SHP77 (cell line): ENCODE data around the gene CTBP1.

Source experiments
- DNase-seq, 2 experiments: peaks; one replicate each; lab custom pipeline; 2025; lab: John Stamatoyannopoulos, UW

Gene CTBP1

DNA sequence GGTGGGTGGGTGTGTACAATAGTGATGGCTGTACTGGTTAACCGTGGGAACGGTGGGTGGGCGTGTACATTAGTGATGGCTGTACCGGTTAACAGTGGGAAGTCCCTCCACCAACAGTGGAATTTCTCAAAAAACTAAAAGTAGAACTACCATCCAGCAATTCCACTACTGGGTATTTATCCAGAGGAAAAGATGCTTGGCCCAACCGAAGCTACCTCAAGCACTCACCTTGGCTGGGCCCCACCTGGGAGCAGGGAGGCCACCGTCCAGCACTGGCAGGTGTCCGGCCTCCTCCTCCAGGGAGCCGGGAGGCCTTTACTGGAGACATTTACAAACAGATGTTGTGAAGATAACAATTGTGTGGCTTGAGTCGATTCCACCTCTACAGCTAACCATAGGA lies 34.8 kb upstream of the CTBP1 start:
- DNase-seq = no peak

DNA sequence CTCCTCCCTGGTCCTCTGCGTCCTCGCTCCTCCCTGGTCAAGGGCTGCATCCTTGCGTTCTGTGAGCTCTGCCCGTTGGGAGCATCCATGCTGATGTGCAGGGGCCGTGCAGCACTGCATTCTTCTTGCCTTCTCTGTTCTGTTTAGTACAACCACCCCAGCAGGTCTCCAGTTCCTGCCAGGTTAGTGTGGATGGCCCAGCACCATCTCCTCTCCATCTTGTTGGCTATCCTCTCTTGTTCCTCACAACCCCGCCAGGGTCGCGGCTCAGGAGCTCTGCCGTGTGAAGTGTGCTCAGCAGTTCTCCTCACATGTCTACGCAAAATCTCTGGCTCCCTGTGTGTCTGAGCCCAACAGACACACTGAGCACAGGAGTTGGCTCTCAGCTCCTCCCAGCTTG lies 30.3 kb upstream of the CTBP1 start:
- DNase-seq = no peak

DNA sequence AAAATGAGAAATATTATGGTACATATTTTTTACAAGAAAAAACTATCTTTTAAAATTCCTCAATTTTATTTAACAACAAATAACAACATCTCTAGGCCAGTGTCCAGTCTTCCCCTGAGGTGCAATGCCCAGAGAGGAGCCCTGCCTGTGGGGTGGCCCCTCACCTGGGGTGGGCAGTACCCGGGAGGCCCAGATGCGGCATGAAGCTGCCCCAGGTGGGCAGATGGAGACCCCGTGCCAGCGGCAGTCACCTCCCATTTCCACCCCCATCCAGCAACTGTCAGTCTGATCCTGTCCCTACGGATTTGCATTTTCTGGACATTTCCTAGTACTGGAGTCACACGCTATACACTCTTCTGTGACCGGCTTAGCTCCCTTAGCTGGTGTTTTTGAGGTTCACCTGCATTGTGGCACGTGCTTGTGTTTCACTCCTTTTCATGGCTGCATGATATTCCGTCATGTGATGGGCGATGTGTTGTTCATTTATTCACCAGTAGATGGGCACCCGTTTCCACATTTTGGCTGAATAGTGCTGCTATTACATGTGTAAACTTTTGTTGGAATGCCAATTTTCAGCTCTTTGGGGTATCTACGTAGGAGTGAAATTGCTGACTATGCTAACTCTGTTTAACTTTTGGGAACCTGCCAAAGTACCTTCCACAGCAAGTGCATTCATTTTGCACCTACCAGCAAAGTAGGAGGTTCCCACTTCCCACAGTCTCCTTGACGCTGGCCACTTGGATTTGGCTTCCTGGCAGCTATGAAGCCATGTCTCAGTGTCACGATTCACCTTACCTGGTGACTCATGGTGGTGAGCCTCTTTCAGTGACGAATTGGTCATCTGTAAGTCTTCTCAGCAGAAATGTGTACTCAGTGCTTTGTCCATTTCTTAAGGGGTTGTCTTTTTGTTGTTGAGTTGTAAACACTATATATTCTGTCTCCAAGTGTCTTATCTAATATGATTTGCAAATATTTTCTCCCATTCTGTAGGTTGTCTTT lies 29.0 kb upstream of the CTBP1 start:
- no peak for DNase-seq

DNA sequence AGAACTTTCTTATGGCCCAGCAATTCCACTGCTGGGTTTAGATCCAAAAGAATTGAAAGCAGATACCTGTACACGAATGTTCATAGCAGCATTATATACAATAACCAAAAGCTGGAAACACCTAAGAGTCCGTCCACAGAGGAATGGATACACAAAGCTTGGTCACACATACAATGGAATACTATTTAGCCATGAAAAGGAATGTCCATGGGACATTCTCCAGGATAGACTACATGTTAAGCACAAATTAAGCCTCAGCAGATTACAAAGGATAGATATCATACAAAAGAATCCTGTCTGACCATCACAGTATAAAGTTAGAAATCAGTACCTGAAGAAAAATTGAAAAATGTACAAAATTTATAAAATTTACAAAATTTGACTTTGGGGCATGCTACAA lies 28.1 kb upstream of the CTBP1 start:
- no peak for DNase-seq

DNA sequence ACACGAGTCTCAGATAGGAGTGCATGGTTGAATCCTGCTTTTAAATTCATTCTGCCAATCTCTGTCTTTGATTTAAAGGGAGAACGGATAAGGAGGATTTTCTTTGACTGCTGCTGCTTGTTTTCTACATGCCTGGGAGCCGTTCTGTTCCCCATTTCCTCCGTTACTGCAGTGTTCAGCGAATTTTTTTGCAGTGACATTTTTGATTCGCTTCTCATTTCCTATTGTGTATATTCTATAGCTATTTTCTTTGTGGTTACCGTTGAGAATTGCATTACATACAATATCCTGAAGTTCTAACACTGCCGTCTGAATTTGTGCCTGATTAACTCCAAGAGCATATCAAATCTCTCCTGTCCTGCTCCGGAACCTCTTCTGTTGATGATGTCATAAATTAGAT lies 25.9 kb upstream of the CTBP1 start:
- DNase-seq = no peak

DNA sequence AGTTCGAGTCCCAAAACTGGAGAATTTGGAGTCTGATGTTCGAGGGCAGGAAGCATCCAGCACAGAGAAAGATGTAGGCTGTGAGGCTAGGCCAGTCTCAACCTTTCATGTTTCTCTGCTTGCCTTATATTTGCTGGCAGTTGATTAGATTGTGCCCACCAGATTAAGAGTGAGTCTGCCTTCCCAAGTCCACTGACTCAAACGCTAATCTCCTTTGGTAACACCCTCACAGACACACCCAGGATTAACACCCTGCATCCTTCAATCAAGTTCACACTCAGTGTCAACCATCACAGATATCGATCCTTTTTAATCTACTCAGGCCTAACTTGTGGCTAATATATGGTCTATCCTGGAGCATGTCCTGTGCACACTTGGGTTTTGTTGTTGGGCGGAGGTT lies 22.8 kb upstream of the CTBP1 start:
- no peak for DNase-seq

DNA sequence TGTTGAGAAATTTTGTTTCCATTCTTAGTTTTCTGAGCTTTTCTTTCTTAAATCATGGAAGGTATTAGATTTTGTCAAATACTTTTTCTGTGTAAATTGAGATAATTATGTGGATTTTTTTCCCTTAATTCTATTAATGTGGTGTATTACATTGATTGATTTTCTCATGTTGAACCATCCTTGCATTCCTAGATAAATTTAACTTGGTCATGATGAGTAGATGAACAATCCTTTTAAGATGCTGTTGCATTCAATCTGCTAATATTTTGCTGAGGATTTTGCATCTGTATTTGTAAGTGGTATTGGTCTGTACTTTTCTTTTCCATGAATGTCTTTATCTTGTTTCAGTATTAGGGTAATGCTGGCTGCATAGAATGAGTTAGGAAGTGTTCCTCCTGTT lies 20.3 kb upstream of the CTBP1 start:
- DNase-seq = no peak

DNA sequence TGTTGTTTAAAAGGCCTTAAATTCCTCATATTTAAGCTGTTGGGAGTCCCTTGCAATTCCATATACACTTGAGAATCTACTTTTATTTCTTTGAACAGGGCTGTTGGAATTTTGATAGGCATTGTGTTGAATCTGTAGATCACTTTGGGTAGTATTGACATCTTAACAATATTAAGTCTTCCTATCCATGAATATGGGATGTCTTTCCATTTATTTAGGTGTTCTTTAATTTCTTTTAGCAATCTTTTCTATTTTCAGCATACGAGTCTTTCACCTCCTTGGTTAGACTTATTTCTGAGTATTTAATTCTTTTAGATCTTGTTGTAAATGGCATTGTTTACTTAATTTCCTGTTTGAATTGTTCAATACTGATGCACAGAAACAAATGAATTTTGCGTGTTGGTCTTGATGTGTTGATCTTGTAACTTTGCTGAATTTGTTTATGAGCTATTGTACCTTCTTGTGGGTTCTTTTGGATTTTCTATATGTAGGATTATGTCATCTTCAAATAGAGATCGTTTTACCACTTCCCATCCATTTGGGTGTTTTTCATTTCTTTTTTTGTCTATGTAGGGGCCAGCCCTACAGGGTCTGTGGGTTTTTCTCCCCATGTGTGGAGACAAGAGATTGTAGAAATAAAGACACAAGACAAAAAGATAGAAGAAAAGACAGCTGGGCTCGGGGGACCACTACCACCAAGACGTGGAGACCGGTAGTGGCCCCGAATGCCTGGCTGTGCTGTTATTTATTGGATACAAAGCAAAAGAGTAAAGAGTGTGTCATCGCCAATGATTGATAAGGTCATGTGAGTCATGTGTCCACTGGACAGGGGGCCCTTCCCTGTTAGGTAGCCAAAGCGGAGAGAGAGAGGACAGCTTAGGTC lies 18.2 kb upstream of the CTBP1 start:
- DNase-seq = no peak

DNA sequence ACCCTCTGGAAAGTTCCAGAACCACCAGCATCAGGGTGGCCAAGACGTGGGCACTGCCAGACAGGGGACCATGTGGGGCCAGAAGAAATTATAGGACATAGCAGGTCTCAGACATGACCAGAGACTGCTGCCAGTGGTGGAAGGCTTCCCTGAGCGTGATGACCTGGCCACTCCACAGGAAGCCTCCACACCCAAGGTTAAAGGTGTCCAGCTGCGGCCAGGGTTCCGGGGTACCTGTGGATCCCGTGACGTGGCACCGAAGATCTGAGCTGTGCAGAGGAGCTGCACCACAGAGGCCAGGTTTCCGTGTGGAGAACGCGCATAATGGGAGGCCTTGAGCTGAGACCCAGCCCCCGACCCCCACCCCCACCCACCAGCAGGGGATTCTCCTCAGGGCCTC lies 16.4 kb upstream of the CTBP1 start:
- no peak for DNase-seq

DNA sequence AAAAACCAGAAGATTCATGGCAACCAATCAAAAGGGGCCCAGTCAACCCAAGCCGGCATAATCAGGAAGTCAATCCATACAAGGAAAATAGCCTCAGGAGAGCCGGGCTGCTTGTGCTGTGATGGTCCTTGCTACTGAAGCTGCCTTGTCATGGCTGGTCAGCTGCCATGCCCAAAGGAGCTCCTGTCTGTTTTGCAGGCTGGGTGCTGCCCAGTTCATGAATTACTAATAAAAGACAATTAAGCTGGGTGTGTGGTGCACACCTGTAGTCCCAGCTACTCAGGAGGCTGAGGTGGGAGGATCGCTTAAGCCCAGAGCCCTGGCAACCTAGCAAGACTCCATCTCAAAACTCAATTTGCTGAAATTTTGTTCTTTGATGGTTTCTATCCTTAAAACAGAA lies 16.0 kb upstream of the CTBP1 start:
- DNase-seq = no peak

DNA sequence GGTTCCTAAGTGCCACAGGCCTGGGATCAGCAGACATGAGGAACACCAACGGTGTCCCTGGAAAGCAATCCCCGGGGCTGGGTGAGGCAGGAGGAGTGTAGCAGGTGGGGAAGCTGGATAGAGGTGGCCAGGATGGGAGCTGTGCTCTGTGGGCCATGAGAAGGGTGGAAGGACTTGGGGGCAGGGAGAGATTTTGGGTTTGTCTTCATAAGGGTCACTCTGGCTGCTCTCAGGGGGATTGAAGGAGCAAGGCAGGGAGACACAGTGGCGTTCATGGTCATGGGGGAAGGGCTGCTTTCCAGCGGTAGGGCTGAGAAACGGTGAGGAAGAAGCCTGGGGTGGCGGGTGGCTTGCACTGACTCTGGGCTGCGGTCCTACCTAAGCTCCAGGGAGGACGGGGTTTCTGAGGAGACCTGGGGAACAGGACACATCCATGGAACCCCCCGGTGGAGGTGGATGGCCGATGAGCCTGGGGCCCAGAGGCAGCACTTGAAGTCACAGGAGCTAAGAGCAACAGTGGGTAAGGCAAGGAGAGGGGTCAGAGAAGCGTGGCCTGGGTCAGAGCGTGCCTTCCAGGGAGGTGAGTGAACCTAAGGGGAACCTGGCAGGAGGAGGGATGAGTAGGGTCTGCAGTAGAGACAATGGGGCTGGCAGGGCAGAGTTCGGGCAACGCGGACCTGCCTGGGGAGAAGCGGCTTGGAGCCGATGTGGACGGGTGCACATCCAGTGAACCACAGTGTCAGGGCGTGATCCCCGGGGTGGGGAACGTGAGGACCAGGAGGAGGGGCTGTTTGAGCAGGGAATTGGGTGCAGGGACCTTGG lies 12.4 kb upstream of the CTBP1 start:
- DNase-seq = no peak

DNA sequence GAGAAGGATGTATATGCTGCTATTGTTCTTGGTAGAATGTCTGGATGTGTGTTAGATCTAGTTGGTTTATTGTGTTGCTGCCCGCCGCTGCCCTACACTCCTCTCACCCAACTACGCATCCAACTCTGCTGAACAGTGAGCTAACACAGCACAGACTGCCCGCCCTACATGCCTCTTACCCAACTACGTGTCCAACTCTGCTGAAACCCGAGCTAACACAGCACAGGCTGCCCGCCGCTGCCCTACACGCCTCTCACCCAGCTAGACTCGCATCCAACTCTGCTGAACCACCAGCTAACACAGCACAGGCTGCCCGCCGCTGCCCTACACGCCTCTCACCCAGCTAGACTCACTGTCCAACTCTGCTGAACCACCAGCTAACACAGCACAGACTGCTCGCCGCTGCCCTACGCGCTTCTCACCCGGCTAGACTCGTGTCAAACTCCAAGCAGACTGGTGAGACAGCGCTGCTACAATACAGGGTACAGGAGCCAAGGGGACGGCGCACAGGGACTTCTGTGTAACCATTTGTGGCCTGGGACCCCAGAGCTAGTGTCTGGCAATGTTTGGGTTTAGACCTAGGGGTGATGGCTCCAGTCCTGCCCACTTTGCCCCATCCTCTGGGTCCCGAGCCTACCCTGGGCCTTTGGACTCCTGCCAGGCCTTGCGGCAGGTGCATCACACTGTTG lies 11.6 kb upstream of the CTBP1 start:
- DNase-seq = no peak

DNA sequence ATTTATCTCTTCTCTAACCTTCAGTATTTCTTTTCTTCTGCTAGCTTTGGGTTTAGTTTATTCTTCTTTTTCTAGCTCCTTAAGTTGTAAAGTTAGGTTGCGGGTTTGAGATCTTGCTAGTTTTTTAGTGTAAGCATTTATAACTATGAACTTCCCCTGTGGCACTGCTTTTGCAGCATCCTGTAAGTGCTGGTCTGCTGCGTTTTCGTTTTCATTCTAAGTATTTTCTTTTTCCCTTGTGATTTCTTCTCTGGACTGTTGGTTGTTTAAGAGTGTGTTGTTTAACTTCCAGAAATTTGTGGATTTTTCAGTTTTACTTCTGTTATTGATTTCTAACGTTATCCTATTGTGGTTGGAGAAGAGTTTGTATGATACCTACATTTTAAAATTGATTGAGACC lies 11.0 kb upstream of the CTBP1 start:
- no peak for DNase-seq

DNA sequence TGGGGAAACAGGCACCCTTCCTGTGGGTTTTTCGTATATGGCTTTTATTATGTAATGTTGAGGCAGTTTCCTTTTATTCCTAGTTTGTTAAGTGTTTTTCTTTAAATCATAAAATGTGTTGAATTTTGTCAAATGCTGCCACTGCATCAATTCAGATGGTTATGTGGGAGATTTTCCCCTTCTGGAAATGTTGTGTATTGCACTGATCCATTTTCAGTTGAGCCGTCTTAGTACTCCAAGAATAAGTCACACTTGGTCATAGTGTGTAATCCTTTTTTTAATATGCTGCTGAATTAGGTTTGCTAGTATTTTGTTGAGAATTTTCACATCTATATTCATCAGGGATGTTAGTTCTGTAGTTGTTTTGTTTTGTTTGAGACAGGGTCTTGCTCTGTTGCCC lies 9.5 kb upstream of the CTBP1 start:
- no peak for DNase-seq

DNA sequence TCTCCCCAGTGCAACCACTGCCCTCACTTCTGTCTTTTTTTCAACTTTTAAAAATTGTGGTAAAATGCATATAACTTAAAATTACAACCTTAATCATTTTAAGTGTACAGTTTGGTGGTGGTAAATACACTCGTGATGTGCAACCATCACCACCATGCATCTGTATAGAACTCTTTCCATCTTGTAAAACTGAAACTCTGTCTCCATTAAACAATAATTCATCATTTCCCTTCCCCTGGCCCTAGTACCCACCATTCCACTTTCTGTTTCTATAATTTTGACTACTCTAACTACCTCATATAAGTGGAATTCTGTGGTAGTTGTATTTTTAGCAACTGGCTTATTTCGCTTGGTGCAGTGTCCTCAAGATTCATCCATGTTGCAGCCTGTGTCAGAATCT lies 6.8 kb upstream of the CTBP1 start:
- no peak for DNase-seq

DNA sequence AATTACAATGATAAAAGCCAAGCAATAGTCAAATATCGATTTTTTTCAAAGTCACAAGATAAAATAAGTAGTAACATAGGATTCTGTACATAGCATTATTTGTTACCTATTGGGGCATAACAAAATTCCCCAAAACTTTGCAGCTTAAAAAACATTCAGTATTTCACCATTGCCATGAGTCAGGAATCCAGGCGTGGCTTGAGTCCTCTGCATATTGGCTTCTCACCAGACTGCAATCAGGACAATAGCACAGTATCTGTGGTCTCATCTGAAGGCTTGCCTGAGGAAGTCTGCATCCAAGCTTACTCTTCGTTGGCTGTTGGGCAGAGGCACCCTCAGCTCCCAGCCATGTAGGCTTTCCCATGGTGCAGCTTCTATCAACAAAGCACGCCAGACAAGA lies 6.2 kb upstream of the CTBP1 start:
- no peak for DNase-seq

DNA sequence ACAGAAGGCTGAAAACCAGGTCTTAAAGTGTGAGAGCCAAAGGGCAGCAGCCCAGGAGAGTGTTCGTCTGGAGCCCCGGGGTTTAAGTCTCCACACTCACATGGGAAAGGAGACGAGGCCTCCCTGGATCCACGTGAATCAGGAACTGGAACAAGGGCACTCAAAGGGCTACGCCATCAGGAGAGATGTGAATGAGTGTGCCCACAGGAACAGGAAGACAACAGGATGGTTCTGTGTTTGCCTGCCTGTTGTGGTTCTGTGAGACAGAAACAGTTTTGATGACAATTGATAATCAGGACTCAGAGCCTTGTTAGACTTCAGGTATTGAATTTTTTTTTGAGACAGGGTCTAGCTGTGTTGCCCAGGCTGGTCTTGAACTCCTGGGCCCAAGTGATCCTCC lies 4.9 kb upstream of the CTBP1 start:
- no peak for DNase-seq

DNA sequence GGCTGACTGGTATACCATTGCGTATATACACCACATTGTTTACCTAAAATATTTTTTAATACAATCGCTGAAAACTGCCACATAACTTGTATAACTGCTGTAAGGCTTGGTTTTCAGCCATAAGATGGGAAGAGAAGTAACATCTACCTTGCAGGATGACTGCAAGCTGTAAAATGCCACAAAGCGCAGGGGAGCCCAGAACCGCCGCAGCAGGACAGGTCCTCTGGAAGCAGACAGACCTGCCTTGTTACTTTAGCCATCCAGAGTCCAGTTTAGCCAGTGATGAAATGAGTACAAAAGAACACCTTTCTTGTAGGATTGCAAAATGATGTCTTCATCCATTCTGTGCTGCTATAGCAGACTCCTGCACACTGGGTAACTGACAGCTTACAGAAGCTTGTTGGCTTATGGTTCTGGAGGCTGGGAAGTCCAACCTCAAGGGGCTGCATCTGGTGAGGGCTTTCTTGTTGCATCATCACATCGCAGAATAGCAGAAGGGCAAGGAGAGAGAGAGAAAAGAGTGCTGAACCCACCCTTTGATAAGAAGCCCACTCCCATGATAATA lies 4.1 kb upstream of the CTBP1 start:
- DNase-seq = no peak

DNA sequence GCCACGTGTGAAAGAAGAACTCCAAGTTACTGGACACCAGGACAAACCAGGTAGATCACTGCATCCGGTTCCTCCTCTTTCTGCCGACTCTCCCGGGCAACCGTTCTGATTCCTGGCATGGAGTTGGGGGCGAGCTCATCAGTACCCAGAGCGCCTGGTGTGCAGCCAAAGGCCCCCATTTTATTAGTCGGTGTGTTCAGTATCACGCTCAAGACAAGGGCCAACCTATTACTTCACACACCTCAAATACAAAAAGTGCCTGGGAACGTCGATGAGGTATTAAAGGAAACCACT lies 2.8 kb upstream of the CTBP1 start:
- DNase-seq = no peak

DNA sequence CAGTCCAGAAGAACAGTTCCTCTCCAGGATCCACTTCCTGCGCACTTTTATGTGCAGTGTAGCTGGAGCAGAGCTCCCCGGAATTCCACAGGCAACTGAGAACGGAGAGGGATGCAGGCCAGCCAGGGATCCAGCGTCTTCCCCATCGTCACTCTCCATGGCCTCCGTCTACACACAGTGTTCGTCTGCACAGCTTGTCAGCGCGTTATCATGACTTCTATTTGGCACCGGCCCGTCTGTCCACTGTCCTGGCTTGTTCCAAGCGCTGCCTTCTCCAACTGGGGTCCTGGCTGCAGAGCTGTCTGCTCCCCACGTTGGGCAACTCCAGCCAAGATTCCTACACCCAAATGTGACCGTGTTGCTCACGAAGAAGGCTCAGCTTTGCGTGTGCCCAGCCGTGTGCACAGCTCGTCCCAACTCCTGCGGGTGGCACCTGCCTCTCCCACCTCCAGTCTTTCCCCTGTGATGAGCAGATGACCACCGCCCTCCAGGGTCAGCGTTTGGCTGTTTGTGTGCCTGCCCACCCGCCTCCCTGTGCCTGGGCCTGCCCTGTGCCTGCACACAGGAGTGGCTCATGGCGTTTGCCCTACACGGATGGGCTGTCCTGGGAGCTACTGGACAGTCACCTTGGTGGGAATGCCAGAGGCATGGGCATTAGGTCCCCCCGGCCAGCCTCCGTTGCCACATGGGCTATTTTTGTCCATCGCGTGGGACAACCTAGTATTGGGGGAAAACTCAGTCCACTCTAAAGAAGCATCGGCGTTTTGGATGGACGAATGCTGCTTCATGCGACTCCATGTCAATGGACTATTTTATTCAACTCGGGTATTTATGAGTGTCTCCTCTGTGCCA lies 2.2 kb upstream of the CTBP1 start:
- no peak for DNase-seq

DNA sequence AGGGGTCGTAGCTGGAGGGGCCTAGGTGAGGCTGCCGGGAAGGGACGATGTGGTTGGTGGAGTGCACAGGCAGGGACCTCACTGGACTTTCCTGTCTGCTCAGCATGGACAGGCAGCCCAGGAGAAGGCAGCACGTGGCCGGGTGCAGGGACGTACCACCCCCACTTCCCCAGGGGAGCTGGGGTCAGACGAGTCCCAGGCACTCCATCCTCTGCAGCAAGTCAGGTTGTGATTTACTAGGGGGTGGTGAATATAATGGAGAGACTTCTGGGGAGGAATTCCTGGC lies 1.5 kb upstream of the CTBP1 start:
- no peak for DNase-seq
